HEK293 (cell line): Measurements from ENCODE around the gene PLK3.

Experiments used
- KLF10 ChIP-seq: fragments of 450-650 bp; IDR thresholded peaks from 2 replicates; pipeline ENCODE4 v1.5.1; 2018; ENCODE audit warnings: missing biosample characterization, mild to moderate bottlenecking, missing genetic modification characterization
- KLF9 ChIP-seq: fragments of 450-650 bp; formaldehyde crosslinking; IDR thresholded peaks from 2 replicates; pipeline ENCODE4 v1.5.1; 2016; ENCODE audit warnings: missing biosample characterization, missing genetic modification characterization, low read depth
- PATZ1 ChIP-seq: fragments of 450-650 bp; formaldehyde crosslinking; IDR thresholded peaks from 2 replicates; pipeline ENCODE4 v1.5.1; 2016; ENCODE audit warnings: missing biosample characterization, missing genetic modification characterization
- SP3 ChIP-seq: fragments of 450-650 bp; formaldehyde crosslinking; IDR thresholded peaks from 2 replicates; pipeline ENCODE4 v1.5.1; 2016; ENCODE audit warnings: missing biosample characterization, missing genetic modification characterization
- ZBTB1 ChIP-seq: fragments of 450-650 bp; formaldehyde crosslinking; IDR thresholded peaks from 2 replicates; pipeline ENCODE4 v1.5.1; 2016; ENCODE audit warnings: missing biosample characterization, missing genetic modification characterization
- ZBTB11 ChIP-seq: fragments of 450-650 bp; formaldehyde crosslinking; conservative IDR thresholded peaks from 2 replicates; pipeline ENCODE4 v1.5.1; 2016; ENCODE audit warnings: low read depth, missing biosample characterization, missing genetic modification characterization
- ZFP37 ChIP-seq: fragments of 450-650 bp; formaldehyde crosslinking; IDR thresholded peaks from 2 replicates; pipeline ENCODE4 v1.5.1; 2016; ENCODE audit warnings: missing biosample characterization, missing genetic modification characterization
- ZNF184 ChIP-seq: fragments of 450-650 bp; IDR thresholded peaks from 2 replicates; pipeline ENCODE4 v1.5.1; 2018; ENCODE audit warnings: missing biosample characterization, mild to moderate bottlenecking, missing genetic modification characterization
- ZNF214 ChIP-seq: fragments of 450-650 bp; formaldehyde crosslinking; IDR thresholded peaks from 2 replicates; pipeline ENCODE4 v1.5.1; 2017; ENCODE audit warnings: missing biosample characterization, mild to moderate bottlenecking, missing genetic modification characterization, borderline replicate concordance
- ZNF223 ChIP-seq: fragments of 450-650 bp; formaldehyde crosslinking; IDR thresholded peaks from 2 replicates; pipeline ENCODE4 v1.5.1; 2016; ENCODE audit warnings: missing biosample characterization, missing genetic modification characterization
- ZNF24 ChIP-seq: fragments of 450-650 bp; formaldehyde crosslinking; IDR thresholded peaks from 2 replicates; pipeline ENCODE4 v1.5.1; 2016; ENCODE audit warnings: missing biosample characterization, missing genetic modification characterization
- ZNF280C ChIP-seq: fragments of 450-650 bp; formaldehyde crosslinking; IDR thresholded peaks from 2 replicates; pipeline ENCODE4 v1.5.1; 2016; ENCODE audit warnings: missing biosample characterization, missing genetic modification characterization
- ZNF394 ChIP-seq: fragments of 450-650 bp; formaldehyde crosslinking; IDR thresholded peaks from 2 replicates; pipeline ENCODE4 v1.5.1; 2016; ENCODE audit warnings: missing biosample characterization, missing genetic modification characterization, mild to moderate bottlenecking, moderate library complexity, borderline replicate concordance
- ZNF398 ChIP-seq: fragments of 450-650 bp; formaldehyde crosslinking; IDR thresholded peaks from 2 replicates; pipeline ENCODE4 v1.5.1; 2017; ENCODE audit warnings: missing biosample characterization, missing genetic modification characterization
- ZNF501 ChIP-seq: fragments of 450-650 bp; formaldehyde crosslinking; IDR thresholded peaks from 2 replicates; pipeline ENCODE4 v1.5.1; 2016; ENCODE audit warnings: missing biosample characterization, missing genetic modification characterization
- ZNF585B ChIP-seq: fragments of 450-650 bp; formaldehyde crosslinking; IDR thresholded peaks from 2 replicates; pipeline ENCODE4 v1.5.1; 2016; ENCODE audit warnings: missing biosample characterization, missing genetic modification characterization
- ZNF600 ChIP-seq: fragments of 450-650 bp; formaldehyde crosslinking; IDR thresholded peaks from 2 replicates; pipeline ENCODE4 v1.5.1; 2016; ENCODE audit warnings: missing biosample characterization, missing genetic modification characterization
- ZNF837 ChIP-seq: fragments of 450-650 bp; formaldehyde crosslinking; IDR thresholded peaks from 2 replicates; pipeline ENCODE4 v1.5.1; 2016; ENCODE audit warnings: missing biosample characterization, missing genetic modification characterization
- TF ChIP-seq, protein P1 (sequence below): fragments of 450-650 bp; formaldehyde crosslinking; IDR thresholded peaks from 2 replicates; pipeline ENCODE4 v1.5.1; 2016; ENCODE audit warnings: missing biosample characterization, missing genetic modification characterization
- TF ChIP-seq, protein P2 (sequence below): fragments of 450-650 bp; formaldehyde crosslinking; IDR thresholded peaks from 2 replicates; pipeline ENCODE4 v1.5.0; 2017; ENCODE audit warnings: missing biosample characterization, missing genetic modification characterization, borderline replicate concordance

PLK3 gene

DNA sequence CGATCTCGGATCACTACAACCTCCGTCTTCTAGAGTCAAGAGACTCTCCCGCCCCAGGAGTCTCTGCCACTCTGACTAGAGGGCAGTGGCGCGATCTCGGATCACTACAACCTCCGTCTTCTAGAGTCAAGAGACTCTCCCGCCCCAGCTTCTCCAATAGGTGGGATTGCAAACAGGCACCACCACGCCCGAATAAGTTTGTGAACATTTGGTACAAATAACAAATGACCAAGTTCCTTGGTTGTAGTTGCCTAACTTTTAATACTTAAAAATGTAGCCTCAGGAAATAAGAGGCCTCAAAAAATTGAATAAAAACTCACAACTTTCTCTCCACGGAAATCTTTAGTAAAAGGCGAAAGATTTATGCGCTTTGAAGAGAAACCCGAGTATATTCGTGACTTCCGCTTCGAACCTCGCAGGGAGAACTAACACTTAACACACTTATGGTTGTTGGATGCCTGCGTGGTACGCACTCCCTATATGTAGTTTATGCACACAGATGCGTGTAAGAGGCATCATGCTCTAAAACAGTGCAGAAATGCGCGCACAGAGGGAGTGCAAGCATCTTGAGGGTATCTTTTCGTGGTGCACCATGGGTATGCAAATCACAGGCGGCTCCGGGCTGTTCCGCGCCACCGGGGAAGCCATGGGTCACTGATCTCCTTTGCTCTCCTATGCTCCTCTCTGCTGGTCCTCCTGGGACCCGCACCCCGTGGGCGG lies 19.6 kb downstream of the PLK3 start (continued):
- peak; percentile 34; the same call in 1 of the 2 replicates for TF ChIP-seq PATZ1 (tag by site-specific recombination)
- TF ChIP-seq ZBTB11 (tag by site-specific recombination): peak; percentile 25; the same call in 1 of the 2 replicates
- peak; percentile 51 for TF ChIP-seq SP3 (tag by site-specific recombination)
- TF ChIP-seq KLF10: peak; percentile 90
- no peak for TF ChIP-seq ZNF280C (tag by site-specific recombination)
- TF ChIP-seq, protein P1, sequence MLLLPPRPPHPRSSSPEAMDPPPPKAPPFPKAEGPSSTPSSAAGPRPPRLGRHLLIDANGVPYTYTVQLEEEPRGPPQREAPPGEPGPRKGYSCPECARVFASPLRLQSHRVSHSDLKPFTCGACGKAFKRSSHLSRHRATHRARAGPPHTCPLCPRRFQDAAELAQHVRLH (tag by site-specific recombination): no peak
- no peak for TF ChIP-seq ZNF223 (tag by site-specific recombination)
- 0 out of 2 replicates have a peak, but pooled peaks have one; percentile 12 for TF ChIP-seq ZFP37 (tag by site-specific recombination)
- TF ChIP-seq ZNF24 (tag by site-specific recombination): peak; percentile 46; the same call in 1 of the 2 replicates
- TF ChIP-seq ZNF501: 0 out of 2 replicates have a peak, but pooled peaks have one; percentile 69
- no peak for TF ChIP-seq ZNF837 (tag by site-specific recombination)
- no peak for TF ChIP-seq KLF9 (tag by site-specific recombination)
- TF ChIP-seq, protein P2, sequence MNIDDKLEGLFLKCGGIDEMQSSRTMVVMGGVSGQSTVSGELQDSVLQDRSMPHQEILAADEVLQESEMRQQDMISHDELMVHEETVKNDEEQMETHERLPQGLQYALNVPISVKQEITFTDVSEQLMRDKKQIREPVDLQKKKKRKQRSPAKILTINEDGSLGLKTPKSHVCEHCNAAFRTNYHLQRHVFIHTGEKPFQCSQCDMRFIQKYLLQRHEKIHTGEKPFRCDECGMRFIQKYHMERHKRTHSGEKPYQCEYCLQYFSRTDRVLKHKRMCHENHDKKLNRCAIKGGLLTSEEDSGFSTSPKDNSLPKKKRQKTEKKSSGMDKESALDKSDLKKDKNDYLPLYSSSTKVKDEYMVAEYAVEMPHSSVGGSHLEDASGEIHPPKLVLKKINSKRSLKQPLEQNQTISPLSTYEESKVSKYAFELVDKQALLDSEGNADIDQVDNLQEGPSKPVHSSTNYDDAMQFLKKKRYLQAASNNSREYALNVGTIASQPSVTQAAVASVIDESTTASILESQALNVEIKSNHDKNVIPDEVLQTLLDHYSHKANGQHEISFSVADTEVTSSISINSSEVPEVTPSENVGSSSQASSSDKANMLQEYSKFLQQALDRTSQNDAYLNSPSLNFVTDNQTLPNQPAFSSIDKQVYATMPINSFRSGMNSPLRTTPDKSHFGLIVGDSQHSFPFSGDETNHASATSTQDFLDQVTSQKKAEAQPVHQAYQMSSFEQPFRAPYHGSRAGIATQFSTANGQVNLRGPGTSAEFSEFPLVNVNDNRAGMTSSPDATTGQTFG (tag by site-specific recombination): no peak
- TF ChIP-seq ZNF600 (tag by site-specific recombination): peak; percentile 60
- TF ChIP-seq ZNF398 (tag by site-specific recombination): peak; percentile 85
- no peak for TF ChIP-seq ZNF214 (tag by site-specific recombination)
- no peak for TF ChIP-seq ZNF585B (tag by site-specific recombination)
- TF ChIP-seq ZNF184: 0 out of 2 replicates have a peak, but pooled peaks have one; percentile 25
- TF ChIP-seq ZNF394: peak; percentile 99
- no peak for TF ChIP-seq ZBTB1 (tag by site-specific recombination)
- TF ChIP-seq, all 188 proteins: peak for 44
